Liver (tissue), 9 donors: Measurements from ENCODE around the gene DSTN. TPM values are rescaled to one million over a fixed set of nuclear protein-coding genes. Genes with fewer than 3 reads are reported as not detected.

Source experiments
- DNase-seq: peaks from one replicate; pipeline ENCODE4 v3.0.0-alpha.2; 2017; ENCODE audit warnings: low spot score
- H3K27ac ChIP-seq, 2 donors: one replicate each; pipeline ENCODE4 v1.7.0; 2013; ENCODE audit warnings: inconsistent platforms in 2 of 2, low read length in 2 of 2, control low read depth in 1 of 2, low read depth in 1 of 2, mild to moderate bottlenecking in 1 of 2
- H3K27me3 ChIP-seq, 4 donors: one replicate each; pipeline versions ENCODE4 v1.6.1 to v1.7.0; 2013; ENCODE audit warnings: low read length in 3 of 4, inconsistent platforms in 1 of 4, mild to moderate bottlenecking in 1 of 4, moderate library complexity in 1 of 4; ENCODE audit not compliant: control insufficient read depth in 4 of 4, insufficient read depth in 4 of 4
- H3K36me3 ChIP-seq, 4 donors: one replicate each; pipeline versions ENCODE4 v1.6.1 to v1.7.0; 2013; ENCODE audit warnings: low read length in 3 of 4, mild to moderate bottlenecking in 3 of 4, low read depth in 1 of 4, moderate library complexity in 1 of 4; ENCODE audit not compliant: control insufficient read depth in 4 of 4, insufficient read depth in 3 of 4
- H3K4me1 ChIP-seq, 4 donors: one replicate each; pipeline versions ENCODE4 v1.6.1 to v1.7.0; 2013; ENCODE audit warnings: low read length in 3 of 4, mild to moderate bottlenecking in 3 of 4, moderate library complexity in 1 of 4; ENCODE audit not compliant: control insufficient read depth in 4 of 4, insufficient read depth in 4 of 4
- H3K4me3 ChIP-seq, 3 donors: one replicate each; pipeline versions ENCODE4 v1.6.1 to v1.7.0; 2013; ENCODE audit warnings: low read length in 3 of 3, control low read depth in 1 of 3, low read depth in 1 of 3, mild to moderate bottlenecking in 1 of 3
- H3K9ac ChIP-seq, 2 donors: one replicate each; pipeline ENCODE4 v1.7.0; 2013; ENCODE audit warnings: low read length in 2 of 2, mild to moderate bottlenecking in 2 of 2, moderate library complexity in 2 of 2, control low read depth in 1 of 2, low read depth in 1 of 2
- H3K9me3 ChIP-seq, 4 donors: one replicate each; pipeline versions ENCODE4 v1.6.1 to v1.7.0; 2013; ENCODE audit warnings: low read length in 3 of 4; ENCODE audit not compliant: control insufficient read depth in 4 of 4
- EGR1 ChIP-seq, 2 donors: IDR thresholded peaks; 2 replicates each; pipeline ENCODE4 v1.6.1; 2016 to 2018; ENCODE audit warnings: antibody characterized with exemption in 2 of 2, low read depth in 2 of 2
- FOXA2 ChIP-seq: IDR thresholded peaks from 2 replicates; pipeline ENCODE4 v1.6.1; 2016; ENCODE audit warnings: antibody characterized with exemption
- GABPA ChIP-seq, 2 donors: IDR thresholded peaks in 1 of 2; conservative IDR thresholded peaks in 1 of 2; 2 replicates each; pipeline ENCODE4 v1.6.1; 2016; ENCODE audit warnings: antibody characterized with exemption in 2 of 2, mild to moderate bottlenecking in 1 of 2, moderate library complexity in 1 of 2
- HNF4A ChIP-seq, 2 donors: conservative IDR thresholded peaks; 2 replicates each; pipeline ENCODE4 v1.6.1; 2016; ENCODE audit warnings: antibody characterized with exemption in 2 of 2, mild to moderate bottlenecking in 2 of 2
- HNF4G ChIP-seq: IDR thresholded peaks from 2 replicates; pipeline ENCODE4 v1.6.1; 2016; ENCODE audit warnings: antibody characterized with exemption
- JUND ChIP-seq, 2 donors: IDR thresholded peaks; 2 replicates each; pipeline ENCODE4 v1.6.1; 2016; ENCODE audit warnings: antibody characterized with exemption in 2 of 2
- NR2F2 ChIP-seq: IDR thresholded peaks from 2 replicates; pipeline ENCODE4 v1.6.1; 2016; ENCODE audit warnings: antibody characterized with exemption
- RAD21 ChIP-seq, 2 donors: IDR thresholded peaks; 2 replicates each; pipeline ENCODE4 v1.6.1; 2016; ENCODE audit warnings: antibody characterized with exemption in 2 of 2, mild to moderate bottlenecking in 2 of 2
- RXRA ChIP-seq, 2 donors: IDR thresholded peaks; 2 replicates each; pipeline ENCODE4 v1.6.1; 2017 to 2018; ENCODE audit warnings: antibody characterized with exemption in 2 of 2, mild to moderate bottlenecking in 1 of 2
- SP1 ChIP-seq: IDR thresholded peaks from 2 replicates; pipeline ENCODE4 v1.6.1; 2018; ENCODE audit warnings: antibody characterized with exemption, mild to moderate bottlenecking
- TAF1 ChIP-seq: conservative IDR thresholded peaks from 2 replicates; pipeline ENCODE4 v1.6.1; 2016; ENCODE audit warnings: antibody characterized with exemption, mild to moderate bottlenecking
- YY1 ChIP-seq: IDR thresholded peaks from 2 replicates; pipeline ENCODE4 v1.6.1; 2016; ENCODE audit warnings: antibody characterized with exemption, mild to moderate bottlenecking
- WGBS: extraction: QIAGEN DNeasy Blood & Tissue Kit; methylation state at CpG from one replicate; pipeline ENCODE4 v1.1.7; 2013; 5-methylcytosine and 5-hydroxymethylcytosine counted together
- polyA plus RNA-seq, 2 donors: library from polyadenylated mRNA; stranded (reverse) in 1 of 2; unstranded in 1 of 2; fragments of 200-250 nt in 1 of 2; fragments of >200 nt in 1 of 2; fragmentation: Nextera tagmentation in 1 of 2; extraction: Ambion mirVana in 1 of 2; gene quantifications; one replicate each; pipeline versions ENCODE4 v1.2.1 to v1.2.3, GENCODE V29; 2013 to 2015
- total RNA-seq, 2 donors: library from RNA; depleted of rRNA; stranded (reverse); fragments of >200 nt; gene quantifications; one replicate each; pipeline ENCODE4 v1.2.3, GENCODE V29; 2014
- TF ChIP-seq, protein P1 (sequence below): IDR thresholded peaks from 2 replicates; pipeline ENCODE4 v1.6.1; 2016; ENCODE audit warnings: antibody characterized with exemption, mild to moderate bottlenecking
- TF ChIP-seq, protein P2 (sequence below): fragments of 150-350 bp; IDR thresholded peaks from 2 replicates; pipeline ENCODE4 v1.5.1; 2017; ENCODE audit warnings: improper control_type of control experiment, low read depth, low read length; ENCODE audit not compliant: missing input control
- TF ChIP-seq, protein P3 (sequence below): IDR thresholded peaks from 2 replicates; pipeline ENCODE4 v1.6.1; 2016; ENCODE audit warnings: antibody characterized with exemption
- TF ChIP-seq, protein P4 (sequence below): IDR thresholded peaks from 2 replicates; pipeline ENCODE4 v1.6.1; 2016; ENCODE audit warnings: antibody characterized with exemption
- TF ChIP-seq, protein P5 (sequence below): IDR thresholded peaks from 2 replicates; pipeline ENCODE4 v1.6.1; 2016; ENCODE audit warnings: antibody characterized with exemption
- donor health status: healthy.
- donor health status: healthy.
- donor health status: healthy.
- donor health status: healthy.
- donor health status: healthy.

The DSTN gene
- total and polyA plus RNA-seq, 4 donors, result 39.9 to 137 (median 108) TPM

DNA sequence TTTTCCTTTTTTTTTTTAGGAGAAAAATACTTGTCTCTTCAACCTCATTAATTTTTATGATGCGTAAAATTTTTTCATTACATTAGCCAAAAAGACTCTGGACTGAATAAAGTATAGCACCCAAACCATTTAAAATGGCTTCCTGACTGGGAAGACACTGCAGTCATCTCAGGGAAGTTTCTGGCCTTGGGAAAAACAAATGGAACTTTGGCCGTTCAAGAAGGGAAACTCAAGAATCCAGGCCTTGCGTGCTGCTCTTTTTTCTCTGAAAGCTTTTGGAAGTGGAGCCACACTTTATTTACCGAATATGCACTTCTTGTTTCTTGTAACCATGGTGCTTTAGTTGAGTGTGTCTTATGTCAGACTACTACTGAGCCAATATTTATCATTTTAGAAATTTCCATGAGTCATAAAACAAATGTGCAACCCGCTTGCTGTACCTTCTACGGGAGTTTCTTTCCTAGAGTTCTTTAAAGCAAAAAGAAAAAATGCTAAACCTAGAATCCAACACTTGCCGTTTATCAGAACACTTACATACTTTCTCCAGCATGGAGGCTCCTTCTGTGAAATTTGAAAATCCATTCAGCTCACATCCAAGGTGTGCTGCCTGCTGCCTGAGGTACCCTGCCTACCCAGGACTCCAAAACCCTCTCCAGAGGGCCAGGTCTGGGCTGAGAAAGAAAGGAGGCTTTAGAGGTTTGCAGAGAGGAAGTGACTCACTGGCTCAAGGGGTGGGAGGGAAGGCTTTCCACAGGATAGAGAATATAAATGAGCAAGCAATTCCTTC is 11.5 kb upstream of the DSTN start:
- H3K9me3 ChIP-seq, result no peaks in the 10 kb centered on the region
- H3K4me3 ChIP-seq, result no peak overlapping the region
- TF ChIP-seq HNF4G, result no peak
- peak; percentile 6 for TF ChIP-seq SP1
- peak; percentile 25 to 33 for TF ChIP-seq JUND (IDR thresholded peaks at IDR 0.05)
- no peak for DNase-seq
- H3K27me3 ChIP-seq, result no peaks in the 10 kb centered on the region
- no peak overlapping the region for H3K9ac ChIP-seq
- peak overlapping the region; percentile 29 to 51 for H3K27ac ChIP-seq
- H3K36me3 ChIP-seq, result no peaks in the 10 kb centered on the region
- peaks cover 0 to 11% (median 5%) of the 10 kb centered on the region in 4 donors for H3K4me1 ChIP-seq
- WGBS, result 75% methylated on average over 7 of the region's 7 CpGs

DNA sequence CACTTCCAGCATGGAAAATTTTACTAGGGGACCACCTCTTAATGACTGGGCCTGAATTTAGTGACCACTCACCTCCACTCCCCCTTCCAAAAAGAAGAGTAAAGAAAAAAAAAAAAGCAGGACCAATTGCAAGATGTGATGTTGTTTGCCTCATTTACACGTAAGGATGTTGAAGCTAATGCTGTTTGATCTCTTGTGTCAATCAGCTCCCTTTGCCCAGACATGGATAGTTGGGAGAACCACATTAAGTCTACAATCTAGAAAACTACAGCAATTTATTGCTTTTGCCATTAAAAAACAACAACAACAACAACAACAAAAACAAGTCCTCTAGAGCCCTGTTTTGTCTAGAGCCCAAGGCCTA is 11.0 kb upstream of the DSTN start:
- Histone ChIP-seq H3K9me3 (no peaks in the 10 kb centered on the region), H3K36me3 (no peaks in the 10 kb centered on the region), H3K27me3 (no peaks in the 10 kb centered on the region), H3K9ac (no peak overlapping the region), H3K4me1 (peaks cover 0 to 11% (median 5%) of the 10 kb centered on the region in 4 donors), H3K4me3 (no peak overlapping the region), H3K27ac (peak overlapping the region; percentile 2 to 51)
- 90% methylated on average over 1 of the region's 1 CpG for WGBS
- DNase-seq, result no peak
- no peak for TF ChIP-seq YY1
- TF ChIP-seq, protein P1, sequence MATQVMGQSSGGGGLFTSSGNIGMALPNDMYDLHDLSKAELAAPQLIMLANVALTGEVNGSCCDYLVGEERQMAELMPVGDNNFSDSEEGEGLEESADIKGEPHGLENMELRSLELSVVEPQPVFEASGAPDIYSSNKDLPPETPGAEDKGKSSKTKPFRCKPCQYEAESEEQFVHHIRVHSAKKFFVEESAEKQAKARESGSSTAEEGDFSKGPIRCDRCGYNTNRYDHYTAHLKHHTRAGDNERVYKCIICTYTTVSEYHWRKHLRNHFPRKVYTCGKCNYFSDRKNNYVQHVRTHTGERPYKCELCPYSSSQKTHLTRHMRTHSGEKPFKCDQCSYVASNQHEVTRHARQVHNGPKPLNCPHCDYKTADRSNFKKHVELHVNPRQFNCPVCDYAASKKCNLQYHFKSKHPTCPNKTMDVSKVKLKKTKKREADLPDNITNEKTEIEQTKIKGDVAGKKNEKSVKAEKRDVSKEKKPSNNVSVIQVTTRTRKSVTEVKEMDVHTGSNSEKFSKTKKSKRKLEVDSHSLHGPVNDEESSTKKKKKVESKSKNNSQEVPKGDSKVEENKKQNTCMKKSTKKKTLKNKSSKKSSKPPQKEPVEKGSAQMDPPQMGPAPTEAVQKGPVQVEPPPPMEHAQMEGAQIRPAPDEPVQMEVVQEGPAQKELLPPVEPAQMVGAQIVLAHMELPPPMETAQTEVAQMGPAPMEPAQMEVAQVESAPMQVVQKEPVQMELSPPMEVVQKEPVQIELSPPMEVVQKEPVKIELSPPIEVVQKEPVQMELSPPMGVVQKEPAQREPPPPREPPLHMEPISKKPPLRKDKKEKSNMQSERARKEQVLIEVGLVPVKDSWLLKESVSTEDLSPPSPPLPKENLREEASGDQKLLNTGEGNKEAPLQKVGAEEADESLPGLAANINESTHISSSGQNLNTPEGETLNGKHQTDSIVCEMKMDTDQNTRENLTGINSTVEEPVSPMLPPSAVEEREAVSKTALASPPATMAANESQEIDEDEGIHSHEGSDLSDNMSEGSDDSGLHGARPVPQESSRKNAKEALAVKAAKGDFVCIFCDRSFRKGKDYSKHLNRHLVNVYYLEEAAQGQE, result no peak
- TF ChIP-seq GABPA (IDR thresholded peaks at IDR 0.05 in 1 of 2, conservative IDR thresholded peaks at IDR 0.05 in 1 of 2), result no peak
- no peak for TF ChIP-seq HNF4G
- no peak for TF ChIP-seq SP1
- TF ChIP-seq HNF4A (conservative IDR thresholded peaks at IDR 0.05), result no peak
- no peak for TF ChIP-seq NR2F2
- no peak for TF ChIP-seq RAD21 (IDR thresholded peaks at IDR 0.05)
- no peak for TF ChIP-seq RXRA (IDR thresholded peaks at IDR 0.05)
- TF ChIP-seq, protein P2, sequence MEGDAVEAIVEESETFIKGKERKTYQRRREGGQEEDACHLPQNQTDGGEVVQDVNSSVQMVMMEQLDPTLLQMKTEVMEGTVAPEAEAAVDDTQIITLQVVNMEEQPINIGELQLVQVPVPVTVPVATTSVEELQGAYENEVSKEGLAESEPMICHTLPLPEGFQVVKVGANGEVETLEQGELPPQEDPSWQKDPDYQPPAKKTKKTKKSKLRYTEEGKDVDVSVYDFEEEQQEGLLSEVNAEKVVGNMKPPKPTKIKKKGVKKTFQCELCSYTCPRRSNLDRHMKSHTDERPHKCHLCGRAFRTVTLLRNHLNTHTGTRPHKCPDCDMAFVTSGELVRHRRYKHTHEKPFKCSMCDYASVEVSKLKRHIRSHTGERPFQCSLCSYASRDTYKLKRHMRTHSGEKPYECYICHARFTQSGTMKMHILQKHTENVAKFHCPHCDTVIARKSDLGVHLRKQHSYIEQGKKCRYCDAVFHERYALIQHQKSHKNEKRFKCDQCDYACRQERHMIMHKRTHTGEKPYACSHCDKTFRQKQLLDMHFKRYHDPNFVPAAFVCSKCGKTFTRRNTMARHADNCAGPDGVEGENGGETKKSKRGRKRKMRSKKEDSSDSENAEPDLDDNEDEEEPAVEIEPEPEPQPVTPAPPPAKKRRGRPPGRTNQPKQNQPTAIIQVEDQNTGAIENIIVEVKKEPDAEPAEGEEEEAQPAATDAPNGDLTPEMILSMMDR, result no peak
- no peak for TF ChIP-seq JUND (IDR thresholded peaks at IDR 0.05)
- TF ChIP-seq TAF1, result no peak
- TF ChIP-seq, protein P3, sequence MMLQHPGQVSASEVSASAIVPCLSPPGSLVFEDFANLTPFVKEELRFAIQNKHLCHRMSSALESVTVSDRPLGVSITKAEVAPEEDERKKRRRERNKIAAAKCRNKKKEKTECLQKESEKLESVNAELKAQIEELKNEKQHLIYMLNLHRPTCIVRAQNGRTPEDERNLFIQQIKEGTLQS, result no peak
- TF ChIP-seq, protein P4, sequence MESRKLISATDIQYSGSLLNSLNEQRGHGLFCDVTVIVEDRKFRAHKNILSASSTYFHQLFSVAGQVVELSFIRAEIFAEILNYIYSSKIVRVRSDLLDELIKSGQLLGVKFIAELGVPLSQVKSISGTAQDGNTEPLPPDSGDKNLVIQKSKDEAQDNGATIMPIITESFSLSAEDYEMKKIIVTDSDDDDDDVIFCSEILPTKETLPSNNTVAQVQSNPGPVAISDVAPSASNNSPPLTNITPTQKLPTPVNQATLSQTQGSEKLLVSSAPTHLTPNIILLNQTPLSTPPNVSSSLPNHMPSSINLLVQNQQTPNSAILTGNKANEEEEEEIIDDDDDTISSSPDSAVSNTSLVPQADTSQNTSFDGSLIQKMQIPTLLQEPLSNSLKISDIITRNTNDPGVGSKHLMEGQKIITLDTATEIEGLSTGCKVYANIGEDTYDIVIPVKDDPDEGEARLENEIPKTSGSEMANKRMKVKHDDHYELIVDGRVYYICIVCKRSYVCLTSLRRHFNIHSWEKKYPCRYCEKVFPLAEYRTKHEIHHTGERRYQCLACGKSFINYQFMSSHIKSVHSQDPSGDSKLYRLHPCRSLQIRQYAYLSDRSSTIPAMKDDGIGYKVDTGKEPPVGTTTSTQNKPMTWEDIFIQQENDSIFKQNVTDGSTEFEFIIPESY, result no peak
- TF ChIP-seq, protein P5, sequence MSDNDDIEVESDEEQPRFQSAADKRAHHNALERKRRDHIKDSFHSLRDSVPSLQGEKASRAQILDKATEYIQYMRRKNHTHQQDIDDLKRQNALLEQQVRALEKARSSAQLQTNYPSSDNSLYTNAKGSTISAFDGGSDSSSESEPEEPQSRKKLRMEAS, result no peak
- no peak for TF ChIP-seq FOXA2
- no peak for TF ChIP-seq EGR1 (IDR thresholded peaks at IDR 0.05; ENCODE audit: low read depth in 2 of 2)
